ENCODE data around the gene ANO8.

Gene ANO8

DNA sequence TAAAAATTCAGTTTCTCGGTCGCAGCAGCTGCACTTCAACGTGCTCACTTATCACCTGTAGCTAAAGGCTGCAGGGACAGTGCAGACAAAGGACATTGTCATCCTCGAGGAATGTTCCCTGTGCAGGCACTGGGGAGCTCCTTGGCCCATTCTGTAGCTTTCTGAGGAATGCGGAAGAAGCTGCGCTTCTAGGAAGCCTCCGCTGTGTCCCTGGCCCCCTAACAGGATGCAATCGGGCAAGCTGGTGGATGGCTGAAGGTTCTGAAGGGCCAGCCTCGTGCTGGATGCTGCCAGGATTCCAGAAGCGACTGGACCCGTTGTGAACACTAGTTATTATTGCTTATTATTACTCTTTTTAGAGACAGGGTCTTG is 8.1 kb downstream of the ANO8 start:
- Mint-ChIP-seq H3K27me3 (ENCODE audit: low read depth, poor library complexity) (peaks cover 24% of the 10 kb centered on the region), H3K4me1 (peaks cover 25% of the 10 kb centered on the region), H3K4me3 (peak overlapping the region; percentile 54), H3K9me3 (no peaks in the 10 kb centered on the region), H3K36me3 (ENCODE audit: low read depth) (peaks cover 23% of the 10 kb centered on the region), H3K27ac (no peak overlapping the region)
- TF ChIP-seq, protein P1, sequence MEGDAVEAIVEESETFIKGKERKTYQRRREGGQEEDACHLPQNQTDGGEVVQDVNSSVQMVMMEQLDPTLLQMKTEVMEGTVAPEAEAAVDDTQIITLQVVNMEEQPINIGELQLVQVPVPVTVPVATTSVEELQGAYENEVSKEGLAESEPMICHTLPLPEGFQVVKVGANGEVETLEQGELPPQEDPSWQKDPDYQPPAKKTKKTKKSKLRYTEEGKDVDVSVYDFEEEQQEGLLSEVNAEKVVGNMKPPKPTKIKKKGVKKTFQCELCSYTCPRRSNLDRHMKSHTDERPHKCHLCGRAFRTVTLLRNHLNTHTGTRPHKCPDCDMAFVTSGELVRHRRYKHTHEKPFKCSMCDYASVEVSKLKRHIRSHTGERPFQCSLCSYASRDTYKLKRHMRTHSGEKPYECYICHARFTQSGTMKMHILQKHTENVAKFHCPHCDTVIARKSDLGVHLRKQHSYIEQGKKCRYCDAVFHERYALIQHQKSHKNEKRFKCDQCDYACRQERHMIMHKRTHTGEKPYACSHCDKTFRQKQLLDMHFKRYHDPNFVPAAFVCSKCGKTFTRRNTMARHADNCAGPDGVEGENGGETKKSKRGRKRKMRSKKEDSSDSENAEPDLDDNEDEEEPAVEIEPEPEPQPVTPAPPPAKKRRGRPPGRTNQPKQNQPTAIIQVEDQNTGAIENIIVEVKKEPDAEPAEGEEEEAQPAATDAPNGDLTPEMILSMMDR (IDR thresholded peaks at IDR 0.05) = no peak
- DNase-seq = no peak

DNA sequence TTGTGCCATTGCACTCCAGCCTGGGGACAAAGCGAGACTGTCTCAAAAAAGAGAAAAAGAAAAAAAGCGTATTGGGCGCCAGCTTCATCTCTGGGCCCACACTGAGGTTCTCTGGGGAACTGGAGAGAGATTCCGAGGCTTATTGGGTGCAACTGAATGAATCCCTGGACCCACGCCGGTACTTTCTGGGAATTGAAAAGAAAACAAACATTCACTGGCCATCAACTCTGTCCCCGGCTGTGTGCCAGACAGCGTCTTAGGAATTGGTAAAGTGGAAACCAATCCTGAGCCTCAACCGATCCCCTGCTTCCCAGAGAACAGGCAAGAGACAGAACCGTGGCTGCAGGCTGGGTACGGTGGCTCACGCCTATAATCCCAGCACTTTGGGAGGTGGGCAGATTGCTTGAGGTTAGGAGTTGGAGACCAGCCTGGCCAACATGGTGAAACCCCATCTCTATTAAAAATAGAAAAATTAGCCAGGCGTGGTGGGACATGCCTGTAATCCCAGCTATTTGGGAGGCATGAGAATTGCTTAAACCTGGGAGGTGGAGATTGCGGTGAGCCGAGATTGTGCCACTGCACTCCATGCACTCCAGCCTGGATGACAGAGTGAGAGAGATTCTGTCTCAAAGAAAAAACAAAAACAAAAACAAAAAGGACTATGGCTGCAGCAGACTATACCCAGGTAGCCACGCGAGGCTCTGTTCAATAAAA is 8.6 kb downstream of the ANO8 start:
- H3K27me3 Mint-ChIP-seq (ENCODE audit: low read depth, poor library complexity) = peaks cover 24% of the 10 kb centered on the region
- H3K4me1 Mint-ChIP-seq = peaks cover 25% of the 10 kb centered on the region
- H3K27ac Mint-ChIP-seq = no peak overlapping the region
- no peaks in the 10 kb centered on the region for H3K9me3 Mint-ChIP-seq
- H3K36me3 Mint-ChIP-seq (ENCODE audit: low read depth) = peaks cover 18% of the 10 kb centered on the region
- H3K4me3 Mint-ChIP-seq = peak overlapping the region; percentile 54
- no peak for DNase-seq
- TF ChIP-seq, protein P1 (IDR thresholded peaks at IDR 0.05) = no peak

DNA sequence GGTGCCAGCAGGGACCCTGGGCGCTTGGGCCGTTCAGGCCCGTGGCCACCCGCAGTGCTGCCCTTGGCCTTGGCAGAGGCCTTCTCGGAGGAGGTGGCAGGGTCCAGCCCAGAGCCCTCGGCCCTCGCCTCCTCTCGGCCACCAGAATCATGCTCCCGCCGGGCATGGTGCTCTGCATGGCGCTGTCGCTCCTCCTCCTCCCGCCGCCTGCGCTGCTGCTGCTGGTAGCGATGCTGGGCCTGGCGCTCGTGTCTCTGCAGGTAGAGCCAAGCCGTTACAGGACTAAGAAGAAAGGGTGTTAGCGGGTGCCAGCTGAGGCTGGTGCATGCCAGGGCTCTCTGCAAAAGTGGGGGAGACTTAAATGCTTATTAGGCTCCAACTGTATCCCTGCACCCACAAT is 9.5 kb downstream of the ANO8 start:
- TF ChIP-seq, protein P1 (IDR thresholded peaks at IDR 0.05) = no peak
- Mint-ChIP-seq H3K9me3 (no peaks in the 10 kb centered on the region), H3K4me3 (no peak overlapping the region), H3K27me3 (ENCODE audit: low read depth, poor library complexity) (peaks cover 16% of the 10 kb centered on the region), H3K4me1 (peaks cover 19% of the 10 kb centered on the region), H3K36me3 (ENCODE audit: low read depth) (peaks cover 12% of the 10 kb centered on the region), H3K27ac (no peak overlapping the region)
- DNase-seq = no peak

DNA sequence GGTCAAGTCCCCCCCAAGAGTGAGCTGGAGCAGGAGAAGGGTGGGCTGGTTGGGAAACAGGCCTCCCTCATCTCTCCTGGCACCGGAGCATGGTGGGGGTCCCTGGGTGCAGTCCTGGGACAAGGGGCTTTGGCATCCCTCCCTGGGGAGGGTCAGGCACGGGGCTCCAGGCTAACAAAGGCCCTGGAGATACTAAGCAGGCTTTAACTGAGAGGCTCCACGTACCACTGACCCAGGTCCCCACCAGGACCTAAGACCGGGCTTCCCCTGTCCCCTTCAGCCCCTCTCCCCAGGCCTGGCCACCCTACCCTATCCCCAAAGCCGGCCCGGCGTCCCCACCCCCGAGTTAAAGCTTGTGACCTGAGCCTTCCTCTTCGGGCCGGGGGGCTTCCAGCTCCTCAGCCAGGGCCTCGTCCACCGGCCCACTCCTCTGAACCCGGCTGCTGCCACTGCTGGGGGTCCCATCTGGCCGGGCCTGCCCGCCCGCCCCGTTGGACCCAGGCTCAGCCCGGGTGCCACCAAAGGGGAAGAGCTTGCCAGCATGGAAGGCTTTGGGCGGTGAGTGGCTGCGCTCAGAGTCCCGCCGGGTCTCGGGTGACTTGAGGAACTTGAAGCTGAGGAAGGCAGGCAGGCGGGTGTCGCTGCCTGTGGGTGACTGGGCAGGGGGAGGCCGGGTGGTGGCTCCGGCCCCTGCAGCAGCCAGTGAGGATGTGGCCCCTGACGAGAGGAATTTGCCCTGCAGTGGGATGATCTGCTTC is 10.1 kb downstream of the ANO8 start:
- no peak for DNase-seq
- no peak overlapping the region for H3K27ac Mint-ChIP-seq

DNA sequence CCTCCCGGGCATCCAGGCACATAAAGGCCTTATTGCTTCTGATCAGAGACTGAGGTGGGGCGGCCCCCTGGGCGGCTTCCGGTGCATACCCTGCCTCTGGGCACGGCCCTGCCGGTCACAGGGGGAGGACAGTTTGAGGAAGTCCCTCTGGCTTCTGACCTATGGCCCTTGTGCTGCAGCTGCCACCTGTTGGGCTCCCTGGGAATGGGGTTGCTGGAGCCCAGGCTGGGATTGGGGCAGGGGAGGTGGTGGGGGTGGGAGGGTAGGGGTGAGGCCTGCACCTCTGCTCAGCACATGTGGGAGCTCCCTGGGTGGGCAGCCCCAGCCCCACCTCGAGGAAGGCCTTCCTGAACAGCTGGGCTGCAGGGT is 10.7 kb downstream of the ANO8 start:
- no peak overlapping the region for H3K27ac Mint-ChIP-seq

More for the DNA sequence above, 10.1 kb downstream of the ANO8 start:
- H3K4me1 Mint-ChIP-seq = peaks cover 16% of the 10 kb centered on the region
- H3K9me3 Mint-ChIP-seq = no peaks in the 10 kb centered on the region
- H3K4me3 Mint-ChIP-seq = no peak overlapping the region
- H3K27me3 Mint-ChIP-seq (ENCODE audit: low read depth, poor library complexity) = peaks cover 11% of the 10 kb centered on the region
- peaks cover 13% of the 10 kb centered on the region for H3K36me3 Mint-ChIP-seq (ENCODE audit: low read depth)
- TF ChIP-seq, protein P1 (IDR thresholded peaks at IDR 0.05) = no peak

More for the DNA sequence above, 10.7 kb downstream of the ANO8 start:
- TF ChIP-seq, protein P1 (IDR thresholded peaks at IDR 0.05) = no peak
- DNase-seq = no peak
- H3K36me3 Mint-ChIP-seq (ENCODE audit: low read depth) = peaks cover 13% of the 10 kb centered on the region
- peaks cover 7% of the 10 kb centered on the region for H3K27me3 Mint-ChIP-seq (ENCODE audit: low read depth, poor library complexity)
- H3K4me3 Mint-ChIP-seq = no peak overlapping the region
- no peaks in the 10 kb centered on the region for H3K9me3 Mint-ChIP-seq
- H3K4me1 Mint-ChIP-seq = peaks cover 16% of the 10 kb centered on the region

Measured in nephron progenitor cell (in vitro differentiated cells).